ENCODE measurements around the gene ZCCHC14.
A peak's percentile ranks its signal among the peaks of the same experiment; 100 is the strongest.

Gene ZCCHC14

DNA sequence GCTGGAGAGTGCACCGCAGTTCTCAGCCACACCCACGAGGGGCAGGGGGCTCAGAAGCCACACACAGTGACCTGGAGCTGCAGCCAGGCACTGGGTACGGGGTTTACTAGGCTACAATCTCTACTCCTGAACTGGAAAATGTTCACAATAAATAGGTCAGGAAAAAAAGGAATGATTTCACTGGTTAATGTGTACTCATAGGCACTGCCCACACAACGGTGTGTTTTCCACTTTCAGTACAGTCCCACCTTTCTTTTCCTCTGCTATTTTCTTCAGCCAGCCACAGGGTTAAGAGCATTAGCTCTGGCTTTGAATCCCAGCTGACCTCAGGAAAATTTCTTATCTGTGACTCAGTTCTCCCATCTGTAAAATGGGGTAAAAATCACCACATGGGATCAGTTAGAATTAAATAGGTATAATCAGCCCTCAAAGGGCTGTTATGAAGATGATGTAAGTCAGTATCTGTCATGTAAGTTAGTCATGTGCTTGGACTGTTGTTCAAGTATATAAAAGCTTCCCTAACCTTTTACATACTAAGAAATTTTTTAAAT lies 35.7 kb downstream of the ZCCHC14 start:
- no peak for DNase-seq (ENCODE audit: low spot score)

- no peak for DNase-seq (ENCODE audit: low spot score)
These were observed 38.4 kb downstream of the ZCCHC14 start for GRCh38 chr16:87454391-87454790.

DNA sequence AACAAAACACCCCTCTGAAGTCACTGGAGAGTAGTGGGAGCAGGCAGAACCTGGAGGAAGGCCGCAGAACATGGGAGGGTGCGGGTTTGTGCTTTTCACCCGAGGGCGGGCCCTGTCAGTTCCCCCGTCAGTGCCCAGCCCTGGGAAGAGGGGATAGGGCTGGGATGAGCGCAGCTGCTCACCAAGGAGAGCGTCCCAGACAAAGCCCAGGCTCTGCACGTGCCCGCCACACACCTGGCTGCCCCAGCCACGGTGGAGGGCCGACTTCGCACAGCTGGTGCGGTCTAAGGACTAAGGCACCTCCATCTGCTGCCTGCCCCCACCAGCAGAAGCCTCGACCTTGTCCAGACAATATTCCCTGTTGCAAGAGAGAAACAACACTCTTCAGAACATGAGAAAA lies 39.5 kb downstream of the ZCCHC14 start:
- DNase-seq (ENCODE audit: low spot score): no peak

- DNase-seq (ENCODE audit: low spot score): no peak
These were observed 41.1 kb downstream of the ZCCHC14 start for GRCh38 chr16:87451563-87452210.

DNA sequence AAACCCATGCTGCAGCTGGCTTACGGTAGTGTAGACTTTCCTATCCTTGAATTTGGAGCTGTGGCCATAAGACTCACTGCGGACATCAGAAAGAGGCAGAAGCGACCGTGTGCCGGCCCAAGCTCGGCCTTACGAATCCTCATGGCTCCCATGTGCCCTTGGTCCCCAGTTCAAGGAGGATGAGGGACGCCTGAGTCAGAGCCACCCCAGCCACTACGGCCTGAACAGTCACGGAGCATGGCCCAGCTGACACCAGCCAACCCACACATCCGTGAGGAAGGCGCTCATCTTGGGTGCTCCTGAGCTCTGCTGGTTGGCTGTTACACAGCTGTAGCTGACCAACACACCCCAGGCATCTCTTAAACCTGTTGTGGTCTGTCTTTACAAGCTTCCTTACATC lies 44.0 kb downstream of the ZCCHC14 start:
- no peak for DNase-seq (ENCODE audit: low spot score)

- DNase-seq (ENCODE audit: low spot score): no peak
These were observed 45.5 kb downstream of the ZCCHC14 start for GRCh38 chr16:87447323-87447722.

- DNase-seq (ENCODE audit: low spot score): no peak
These were observed 46.3 kb downstream of the ZCCHC14 start for GRCh38 chr16:87446479-87446878.

GRCh38 chr16:87445486-87445885 lies 47.3 kb downstream of the ZCCHC14 start:
- DNase-seq (ENCODE audit: low spot score): no peak

- DNase-seq (ENCODE audit: low spot score): no peak
These were observed 48.9 kb downstream of the ZCCHC14 start for GRCh38 chr16:87443964-87444363.

DNA sequence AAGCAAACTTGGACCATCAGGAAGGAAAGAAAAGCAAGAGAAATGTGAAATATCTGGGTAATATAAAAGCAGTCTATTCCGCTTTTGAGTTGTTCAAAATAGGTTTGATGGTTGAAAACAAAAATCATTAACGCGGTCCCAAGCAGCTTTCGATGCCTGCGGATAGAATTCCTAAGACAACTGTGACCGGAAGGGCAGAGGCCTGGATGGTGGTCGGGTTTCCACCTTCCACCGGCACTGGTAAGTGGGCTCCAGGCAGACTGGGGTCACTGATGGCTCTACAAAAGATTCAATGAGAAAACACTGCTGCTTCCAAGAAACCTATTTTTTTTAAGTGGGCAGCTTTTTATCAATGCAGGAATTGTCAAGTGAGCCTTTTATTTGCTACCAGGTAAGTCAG lies 49.8 kb downstream of the ZCCHC14 start:
- DNase-seq (ENCODE audit: low spot score): no peak

GRCh38 chr16:87442581-87442966 lies 50.2 kb downstream of the ZCCHC14 start:
- no peak for DNase-seq (ENCODE audit: low spot score)

- no peak for DNase-seq (ENCODE audit: low spot score)
These were observed 50.8 kb downstream of the ZCCHC14 start for GRCh38 chr16:87441886-87442580.

DNA sequence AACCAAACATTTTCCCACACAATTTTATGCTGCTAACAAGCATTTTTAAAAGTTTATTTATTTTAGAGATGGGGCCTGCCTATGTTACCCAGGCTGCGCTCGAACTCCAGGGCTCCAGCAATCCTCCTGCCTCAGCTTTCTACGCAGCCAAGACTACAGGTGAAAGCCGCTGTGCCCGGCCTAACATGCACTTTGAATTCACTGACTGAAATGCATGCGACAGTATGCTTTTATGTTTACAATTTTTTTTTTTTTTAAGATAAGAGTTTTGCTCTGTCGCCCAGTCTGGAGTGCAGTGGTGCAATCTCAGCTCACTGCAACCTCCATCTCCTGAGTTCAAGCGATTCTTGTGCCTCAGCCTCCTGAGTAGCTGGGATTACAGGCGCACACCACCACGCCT lies 52.9 kb downstream of the ZCCHC14 start:
- DNase-seq (ENCODE audit: low spot score): no peak

- no peak for DNase-seq (ENCODE audit: low spot score)
These were observed 54.2 kb downstream of the ZCCHC14 start for GRCh38 chr16:87438611-87438985.

DNA sequence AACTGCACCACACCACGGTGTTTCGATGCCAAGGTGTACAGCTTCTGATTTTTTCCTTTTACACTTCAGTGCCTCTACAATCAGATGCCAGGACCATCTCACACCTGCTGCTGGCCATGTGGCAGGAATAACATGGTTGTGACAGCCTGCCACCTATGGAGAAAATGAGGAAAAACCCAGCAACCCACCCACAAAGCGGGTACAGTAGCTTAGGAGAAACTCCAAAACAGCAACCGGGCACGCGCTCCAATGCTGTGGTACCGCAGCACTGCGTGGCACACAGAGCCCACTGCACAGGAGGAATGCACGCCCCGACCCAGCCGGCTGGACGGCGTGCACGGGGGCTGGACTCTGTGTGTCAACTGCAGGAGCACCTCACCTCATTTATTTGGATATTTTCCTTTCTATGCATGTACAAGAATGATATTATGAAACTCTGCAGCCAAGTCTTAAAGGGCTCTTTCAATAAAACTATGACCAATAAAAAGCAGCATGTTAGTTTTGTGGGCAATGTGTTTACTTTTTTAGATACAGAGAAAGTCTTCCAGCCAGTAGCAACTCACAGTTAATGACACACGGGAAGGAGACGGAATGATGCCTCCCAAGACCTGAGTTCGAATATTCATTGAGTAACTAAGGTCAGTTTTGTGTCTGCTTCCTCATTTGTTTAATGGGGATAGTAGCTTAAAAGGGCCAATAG lies 54.8 kb downstream of the ZCCHC14 start:
- no peak for DNase-seq (ENCODE audit: low spot score)

- no peak for DNase-seq (ENCODE audit: low spot score)
These were observed 55.5 kb downstream of the ZCCHC14 start for GRCh38 chr16:87437327-87437726.

- peak; percentile 64 for DNase-seq (ENCODE audit: low spot score)
These were observed 56.3 kb downstream of the ZCCHC14 start for GRCh38 chr16:87436225-87437172.

DNA sequence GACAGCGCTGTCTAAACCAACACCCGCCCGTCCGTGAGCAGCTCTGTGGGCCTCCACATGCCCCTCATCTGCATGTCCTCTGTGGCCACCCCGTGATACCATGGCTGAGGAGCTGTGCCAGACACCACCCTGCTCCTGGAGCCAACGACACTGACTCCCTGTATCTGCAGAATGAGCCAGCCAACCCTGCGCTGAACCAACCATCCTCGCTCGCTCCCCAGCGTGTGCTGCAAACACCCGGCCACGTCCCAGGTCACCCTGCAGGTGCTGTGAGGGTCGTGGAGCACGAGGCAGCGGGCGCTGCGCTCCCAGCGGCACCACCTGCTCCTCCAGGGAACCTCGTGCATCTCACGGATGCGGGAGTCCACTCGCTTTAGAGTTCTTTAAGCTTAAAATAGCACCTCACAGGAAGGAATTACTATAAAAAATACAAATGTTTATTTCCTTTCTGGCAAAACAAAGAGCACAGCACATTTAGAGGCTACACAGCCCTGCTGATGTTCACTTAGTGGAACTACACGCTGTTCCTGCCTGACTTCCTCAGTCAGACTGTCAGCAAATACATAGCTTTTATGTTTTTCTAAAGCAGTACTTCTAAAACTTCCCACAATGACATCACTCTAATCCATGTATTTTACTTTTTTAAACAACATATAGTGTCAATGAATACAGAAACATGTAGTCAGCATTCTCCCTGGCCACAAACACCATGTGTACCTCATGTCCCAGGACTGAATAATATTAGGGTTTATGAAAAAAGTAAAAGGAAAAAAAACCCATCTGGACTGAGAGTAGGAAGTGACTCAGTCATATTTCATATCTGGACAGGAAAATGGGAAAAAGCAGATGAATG lies 57.2 kb downstream of the ZCCHC14 start:
- DNase-seq (ENCODE audit: low spot score): no peak

DNA sequence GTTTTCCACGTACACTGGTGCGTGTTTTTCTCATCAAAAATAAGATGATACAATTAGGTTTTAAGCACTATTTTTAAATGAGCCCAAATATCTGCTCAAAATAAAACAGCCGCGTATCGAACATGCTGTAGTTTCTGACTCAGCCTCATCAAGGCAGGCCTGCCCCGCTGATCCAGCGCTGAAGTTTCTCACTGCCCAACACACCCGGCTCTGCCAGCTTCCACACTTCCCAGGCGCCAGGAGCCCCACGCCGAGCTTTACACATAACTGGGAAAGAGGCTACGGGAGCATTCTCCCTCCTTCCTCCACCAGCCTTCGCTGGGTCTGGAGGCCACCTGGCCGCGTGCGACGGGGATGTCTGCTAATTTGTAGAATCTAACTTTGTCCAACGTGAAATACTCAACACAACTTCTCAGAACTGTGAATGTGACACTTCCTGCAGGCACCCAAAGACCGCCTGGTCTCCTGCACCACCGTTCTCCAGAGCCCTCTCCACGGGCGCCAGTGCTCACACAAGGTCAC lies 58.6 kb downstream of the ZCCHC14 start:
- DNase-seq (ENCODE audit: low spot score): no peak

DNA sequence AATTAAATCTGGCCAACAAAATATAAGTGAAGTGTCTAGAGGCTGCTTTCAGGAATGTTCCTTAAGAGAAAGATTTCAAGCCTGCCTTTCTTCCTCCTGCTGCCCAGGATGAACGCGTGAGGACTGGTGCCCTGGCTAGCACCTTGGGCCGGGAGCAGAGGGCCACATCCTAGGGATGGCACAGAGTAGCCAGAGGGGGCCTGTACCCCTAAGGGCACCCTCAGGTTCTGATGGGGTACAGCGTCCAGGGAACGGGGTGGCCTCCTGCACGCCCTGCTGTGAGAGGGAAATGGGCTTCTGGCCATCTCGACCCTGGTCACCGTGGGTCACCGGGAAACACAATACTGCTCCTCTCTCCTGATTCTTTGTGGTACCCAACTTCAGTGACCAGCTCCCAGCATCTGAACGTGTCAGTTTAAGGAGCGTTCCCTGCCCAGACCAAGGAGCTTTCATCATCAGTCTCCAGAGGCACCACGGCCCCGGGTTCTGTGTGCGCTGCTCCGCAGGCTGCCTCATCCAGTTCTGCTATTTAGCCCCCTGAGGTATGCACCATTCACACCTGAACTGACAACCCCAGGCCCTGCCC lies 60.4 kb downstream of the ZCCHC14 start:
- no peak for DNase-seq (ENCODE audit: low spot score)
